Astrocyte (in vitro differentiated cells and primary cell): Measurements from ENCODE around the gene MRTFA.

ENCODE experiments used
- EZH2 ChIP-seq: IDR thresholded peaks from 2 replicates; pipeline ENCODE4 v1.6.1; 2012; ENCODE audit warnings: mild to moderate bottlenecking, low read length, inconsistent platforms; ENCODE audit not compliant: insufficient read depth
- TF ChIP-seq, protein P1 (sequence below): IDR thresholded peaks from 2 replicates; pipeline ENCODE4 v1.5.1; 2011; ENCODE audit warnings: low read depth, mild to moderate bottlenecking, inconsistent platforms, low read length, moderate library complexity; ENCODE audit not compliant: insufficient read depth

DNA sequence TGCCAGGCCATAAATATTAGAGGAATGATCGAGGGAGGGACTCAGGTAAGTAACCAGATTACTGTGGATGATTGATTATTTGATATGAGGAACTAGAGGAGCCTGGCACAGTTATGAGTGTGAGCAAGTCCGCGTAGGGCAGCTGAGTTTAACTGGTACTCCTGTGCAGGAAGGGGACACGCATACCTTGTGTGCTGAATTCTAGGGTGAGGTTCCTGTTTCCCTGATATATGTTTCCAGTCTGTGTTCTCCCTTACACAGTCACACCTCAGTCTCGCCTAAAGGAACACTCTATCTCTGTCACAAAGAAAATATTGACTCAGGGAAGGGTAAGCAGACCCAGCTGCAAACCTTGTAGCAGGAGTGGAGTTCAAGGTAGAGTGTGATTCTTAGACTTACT is 248.8 kb downstream of the MRTFA start:
- TF ChIP-seq, protein P1, sequence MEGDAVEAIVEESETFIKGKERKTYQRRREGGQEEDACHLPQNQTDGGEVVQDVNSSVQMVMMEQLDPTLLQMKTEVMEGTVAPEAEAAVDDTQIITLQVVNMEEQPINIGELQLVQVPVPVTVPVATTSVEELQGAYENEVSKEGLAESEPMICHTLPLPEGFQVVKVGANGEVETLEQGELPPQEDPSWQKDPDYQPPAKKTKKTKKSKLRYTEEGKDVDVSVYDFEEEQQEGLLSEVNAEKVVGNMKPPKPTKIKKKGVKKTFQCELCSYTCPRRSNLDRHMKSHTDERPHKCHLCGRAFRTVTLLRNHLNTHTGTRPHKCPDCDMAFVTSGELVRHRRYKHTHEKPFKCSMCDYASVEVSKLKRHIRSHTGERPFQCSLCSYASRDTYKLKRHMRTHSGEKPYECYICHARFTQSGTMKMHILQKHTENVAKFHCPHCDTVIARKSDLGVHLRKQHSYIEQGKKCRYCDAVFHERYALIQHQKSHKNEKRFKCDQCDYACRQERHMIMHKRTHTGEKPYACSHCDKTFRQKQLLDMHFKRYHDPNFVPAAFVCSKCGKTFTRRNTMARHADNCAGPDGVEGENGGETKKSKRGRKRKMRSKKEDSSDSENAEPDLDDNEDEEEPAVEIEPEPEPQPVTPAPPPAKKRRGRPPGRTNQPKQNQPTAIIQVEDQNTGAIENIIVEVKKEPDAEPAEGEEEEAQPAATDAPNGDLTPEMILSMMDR: no peak
- no peak for TF ChIP-seq EZH2
